ENCODE data around the gene NEDD4L. TPM values are rescaled to one million over a fixed set of nuclear protein-coding genes. Genes with fewer than 3 reads are reported as not detected.

The NEDD4L gene
- total RNA-seq, 4 donors from 2014 or later = 22.7 to 39.9 (median 34.7) TPM

GRCh38 chr18:58307441-58307840, 263.4 kb downstream of the NEDD4L start:
- 77% methylated on average over 3 of the region's 3 CpGs for WGBS
- Histone ChIP-seq H3K27me3 (no peaks in the 10 kb centered on the region), H3K27ac (replicated peaks in 1 of 4) (no peak overlapping the region), H3K36me3 (no peaks in the 10 kb centered on the region), H3K4me1 (peaks cover 5 to 37% (median 22%) of the 10 kb centered on the region in 4 donors), H3K9me3 (peaks cover 0 to 13% (median 7%) of the 10 kb centered on the region in 4 donors), H3K4me3 (no peak overlapping the region)
- no peak for DNase-seq (ENCODE audit: extremely low spot score)
- TF ChIP-seq POLR2A (IDR thresholded peaks at IDR 0.05; ENCODE audit: low read depth) = no peak
- TF ChIP-seq EP300 (IDR thresholded peaks at IDR 0.05) = no peak
- TF ChIP-seq POLR2AphosphoS5 (IDR thresholded peaks at IDR 0.05) = no peak
- TF ChIP-seq, protein P1, sequence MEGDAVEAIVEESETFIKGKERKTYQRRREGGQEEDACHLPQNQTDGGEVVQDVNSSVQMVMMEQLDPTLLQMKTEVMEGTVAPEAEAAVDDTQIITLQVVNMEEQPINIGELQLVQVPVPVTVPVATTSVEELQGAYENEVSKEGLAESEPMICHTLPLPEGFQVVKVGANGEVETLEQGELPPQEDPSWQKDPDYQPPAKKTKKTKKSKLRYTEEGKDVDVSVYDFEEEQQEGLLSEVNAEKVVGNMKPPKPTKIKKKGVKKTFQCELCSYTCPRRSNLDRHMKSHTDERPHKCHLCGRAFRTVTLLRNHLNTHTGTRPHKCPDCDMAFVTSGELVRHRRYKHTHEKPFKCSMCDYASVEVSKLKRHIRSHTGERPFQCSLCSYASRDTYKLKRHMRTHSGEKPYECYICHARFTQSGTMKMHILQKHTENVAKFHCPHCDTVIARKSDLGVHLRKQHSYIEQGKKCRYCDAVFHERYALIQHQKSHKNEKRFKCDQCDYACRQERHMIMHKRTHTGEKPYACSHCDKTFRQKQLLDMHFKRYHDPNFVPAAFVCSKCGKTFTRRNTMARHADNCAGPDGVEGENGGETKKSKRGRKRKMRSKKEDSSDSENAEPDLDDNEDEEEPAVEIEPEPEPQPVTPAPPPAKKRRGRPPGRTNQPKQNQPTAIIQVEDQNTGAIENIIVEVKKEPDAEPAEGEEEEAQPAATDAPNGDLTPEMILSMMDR (IDR thresholded peaks at IDR 0.05) = no peak
- intact Hi-C loops (cut with DNase I) = no loop called here

- H3K36me3 ChIP-seq = no peaks in the 10 kb centered on the region
- no peak for TF ChIP-seq EP300 (IDR thresholded peaks at IDR 0.05)
- peak overlapping the region in 1 of 4 donors; percentile 66 for H3K27ac ChIP-seq (replicated peaks in 1 of 4)
- 84% methylated on average over 8 of the region's 8 CpGs for WGBS
- no peak for DNase-seq (ENCODE audit: extremely low spot score)
- no peaks in the 10 kb centered on the region for H3K27me3 ChIP-seq
- intact Hi-C loops (cut with DNase I) = no loop called here
- no peak overlapping the region for H3K4me3 ChIP-seq
- peaks cover 7 to 38% (median 25%) of the 10 kb centered on the region in 4 donors for H3K4me1 ChIP-seq
- H3K9me3 ChIP-seq = peaks cover 0 to 13% (median 7%) of the 10 kb centered on the region in 4 donors
Measured at GRCh38 chr18:58308463-58308862, 264.4 kb downstream of the NEDD4L start.

- no peak for DNase-seq (ENCODE audit: extremely low spot score)
- Histone ChIP-seq H3K9me3 (peaks cover 0 to 13% (median 7%) of the 10 kb centered on the region in 4 donors), H3K27me3 (no peaks in the 10 kb centered on the region), H3K4me3 (no peak overlapping the region), H3K36me3 (no peaks in the 10 kb centered on the region), H3K27ac (replicated peaks in 1 of 4) (peak overlapping the region; percentile 44 to 70 (median 61)), H3K4me1 (peaks cover 14 to 44% (median 31%) of the 10 kb centered on the region in 4 donors)
- 91% methylated on average over 8 of the region's 8 CpGs for WGBS
- TF ChIP-seq POLR2AphosphoS5 (IDR thresholded peaks at IDR 0.05) = no peak
- no peak for TF ChIP-seq POLR2A (IDR thresholded peaks at IDR 0.05; ENCODE audit: low read depth)
- TF ChIP-seq, protein P1 (IDR thresholded peaks at IDR 0.05) = no peak
- no peak for TF ChIP-seq EP300 (IDR thresholded peaks at IDR 0.05)
- intact Hi-C loops (cut with DNase I) = no loop called here
Measured at GRCh38 chr18:58309099-58309498, 265.1 kb downstream of the NEDD4L start.

DNA sequence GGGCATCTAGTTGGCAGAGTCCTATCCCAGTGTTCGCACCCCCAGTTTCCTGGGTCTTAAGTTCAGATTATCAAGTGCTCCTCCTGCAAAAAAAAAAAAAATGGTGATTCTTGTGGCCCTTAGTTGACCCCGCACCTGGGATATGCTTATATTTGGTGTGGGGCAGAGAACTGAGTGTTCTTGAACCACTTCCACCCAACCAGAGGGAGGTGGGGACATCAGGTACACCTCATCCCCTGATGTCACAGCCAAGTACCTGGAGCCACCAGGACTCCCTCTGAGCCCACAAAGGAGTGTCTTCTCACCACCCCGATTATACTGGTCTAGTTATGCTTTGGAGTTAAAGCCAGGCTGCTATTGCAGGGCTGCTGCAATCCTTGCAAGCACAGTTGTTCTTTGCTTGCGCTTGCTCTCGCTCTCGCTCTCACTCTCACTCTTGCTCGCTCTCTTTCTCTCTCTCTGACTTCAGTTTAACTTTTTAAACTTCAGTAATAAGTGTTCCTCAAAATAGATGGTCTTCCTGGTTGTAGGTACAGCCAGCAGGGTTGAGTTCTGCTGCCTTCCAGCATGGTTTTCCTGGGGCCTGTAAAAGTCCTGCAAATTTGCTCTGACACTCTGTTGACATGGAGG, 265.7 kb downstream of the NEDD4L start:
- Histone ChIP-seq H3K4me1 (peaks cover 20 to 49% (median 37%) of the 10 kb centered on the region in 4 donors), H3K27me3 (no peaks in the 10 kb centered on the region), H3K36me3 (no peaks in the 10 kb centered on the region), H3K27ac (replicated peaks in 1 of 4) (peak overlapping the region; percentile 44 to 70 (median 61)), H3K4me3 (no peak overlapping the region), H3K9me3 (peaks cover 0 to 13% (median 7%) of the 10 kb centered on the region in 4 donors)
- intact Hi-C loops (cut with DNase I) = no loop called here
- 92% methylated on average over 7 of the region's 7 CpGs for WGBS
- TF ChIP-seq EP300 (IDR thresholded peaks at IDR 0.05) (no peak), POLR2A (IDR thresholded peaks at IDR 0.05; ENCODE audit: low read depth) (no peak), POLR2AphosphoS5 (IDR thresholded peaks at IDR 0.05) (no peak)
- TF ChIP-seq, protein P1 (IDR thresholded peaks at IDR 0.05) = no peak
- DNase-seq (ENCODE audit: extremely low spot score) = no peak

- TF ChIP-seq POLR2AphosphoS5 (IDR thresholded peaks at IDR 0.05) (peak; percentile 59 to 78), EP300 (IDR thresholded peaks at IDR 0.05) (peak; percentile 78), POLR2A (IDR thresholded peaks at IDR 0.05; ENCODE audit: low read depth) (no peak)
- TF ChIP-seq, protein P1 (IDR thresholded peaks at IDR 0.05) = no peak
- peaks cover 28 to 57% (median 45%) of the 10 kb centered on the region in 4 donors for H3K4me1 ChIP-seq
- intact Hi-C loops (cut with DNase I) = no loop called here
- H3K27ac ChIP-seq (replicated peaks in 1 of 4) = peak overlapping the region; percentile 44 to 70 (median 61)
- no peaks in the 10 kb centered on the region for H3K36me3 ChIP-seq
- H3K9me3 ChIP-seq = peaks cover 0 to 9% (median 6%) of the 10 kb centered on the region in 4 donors
- no peaks in the 10 kb centered on the region for H3K27me3 ChIP-seq
- no peak overlapping the region for H3K4me3 ChIP-seq
- 81% methylated on average over 7 of the region's 7 CpGs for WGBS
- no peak for DNase-seq (ENCODE audit: extremely low spot score)
Measured at GRCh38 chr18:58310517-58310916, 266.5 kb downstream of the NEDD4L start.

Measured in esophagus muscularis mucosa (tissue), 4 donors.